Glutamatergic neuron (in vitro differentiated cells): ENCODE data around the gene TGM6. TPM values are rescaled to one million over a fixed set of nuclear protein-coding genes. Genes with fewer than 3 reads are reported as not detected.

Experiments
- DNase-seq: peaks from one replicate; pipeline ENCODE4 v3.0.0; 2022
- H3K27ac Mint-ChIP-seq: one replicate; pipeline ENCODE4 v1.8.0; 2020; ENCODE audit warnings: mild to moderate bottlenecking, mixed read lengths, inconsistent platforms; ENCODE audit not compliant: unreplicated experiment
- H3K27me3 Mint-ChIP-seq: one replicate; pipeline ENCODE4 v1.8.0; 2020; ENCODE audit warnings: mild to moderate bottlenecking, moderate library complexity, mixed read lengths, inconsistent platforms; ENCODE audit not compliant: unreplicated experiment
- H3K36me3 Mint-ChIP-seq: one replicate; pipeline ENCODE4 v1.8.0; 2020; ENCODE audit warnings: mild to moderate bottlenecking, mixed read lengths, inconsistent platforms; ENCODE audit not compliant: unreplicated experiment
- H3K4me1 Mint-ChIP-seq: one replicate; pipeline ENCODE4 v1.8.0; 2020; ENCODE audit warnings: mild to moderate bottlenecking, low read depth, mixed read lengths, inconsistent platforms; ENCODE audit not compliant: unreplicated experiment
- H3K4me3 Mint-ChIP-seq: one replicate; pipeline ENCODE4 v1.8.0; 2020; ENCODE audit warnings: mild to moderate bottlenecking, mixed read lengths, inconsistent platforms; ENCODE audit not compliant: unreplicated experiment
- H3K9me3 Mint-ChIP-seq: one replicate; pipeline ENCODE4 v1.8.0; 2020; ENCODE audit warnings: mild to moderate bottlenecking, moderate library complexity, mixed read lengths, inconsistent platforms; ENCODE audit not compliant: unreplicated experiment
- CTCF ChIP-seq: fragments of 200-600 bp; sonication (generic); IDR thresholded peaks from one replicate; pipeline ENCODE4 v1.5.0; 2021; ENCODE audit not compliant: partially characterized antibody, unreplicated experiment
- total RNA-seq: library from RNA; stranded (reverse); fragmentation: NEBNext Ultra II Directional; extraction: Animal tissue kit (Norgen Biotek cat#: 25700); gene quantifications from one replicate; pipeline ENCODE4 v1.2.1, GENCODE V29; 2021; ENCODE audit not compliant: unreplicated experiment

The TGM6 gene
- total RNA-seq, 1 donor from 2014 or later, result not detected

- Mint-ChIP-seq H3K27ac (no peak overlapping the region), H3K4me3 (no peak overlapping the region), H3K27me3 (peaks cover 2% of the 10 kb centered on the region), H3K9me3 (peaks cover 4% of the 10 kb centered on the region), H3K4me1 (no peaks in the 10 kb centered on the region), H3K36me3 (no peaks in the 10 kb centered on the region)
- TF ChIP-seq CTCF, result no peak
- no peak for DNase-seq
These were observed 13.8 kb downstream of the TGM6 start for GRCh38 chr20:2394411-2395055.

GRCh38 chr20:2395136-2395535, 14.4 kb downstream of the TGM6 start:
- no peaks in the 10 kb centered on the region for H3K4me1 Mint-ChIP-seq
- no peak overlapping the region for H3K4me3 Mint-ChIP-seq
- DNase-seq, result no peak
- no peaks in the 10 kb centered on the region for H3K36me3 Mint-ChIP-seq
- H3K9me3 Mint-ChIP-seq, result peaks cover 4% of the 10 kb centered on the region
- no peak overlapping the region for H3K27ac Mint-ChIP-seq
- no peak for TF ChIP-seq CTCF
- H3K27me3 Mint-ChIP-seq, result peaks cover 2% of the 10 kb centered on the region

- no peak for DNase-seq
- Mint-ChIP-seq H3K27ac (no peak overlapping the region), H3K4me1 (no peaks in the 10 kb centered on the region), H3K4me3 (no peak overlapping the region), H3K27me3 (peaks cover 1% of the 10 kb centered on the region), H3K9me3 (peaks cover 2% of the 10 kb centered on the region), H3K36me3 (no peaks in the 10 kb centered on the region)
- no peak for TF ChIP-seq CTCF
These were observed 15.6 kb downstream of the TGM6 start for GRCh38 chr20:2396241-2396814.

- Mint-ChIP-seq H3K4me1 (no peaks in the 10 kb centered on the region), H3K9me3 (peaks cover 2% of the 10 kb centered on the region), H3K36me3 (no peaks in the 10 kb centered on the region), H3K27me3 (no peaks in the 10 kb centered on the region), H3K27ac (no peak overlapping the region), H3K4me3 (no peak overlapping the region)
- no peak for TF ChIP-seq CTCF
- DNase-seq, result no peak
These were observed 16.4 kb downstream of the TGM6 start for GRCh38 chr20:2397091-2397490.

GRCh38 chr20:2397595-2398145, 17.0 kb downstream of the TGM6 start:
- no peak overlapping the region for H3K27ac Mint-ChIP-seq
- no peak overlapping the region for H3K4me3 Mint-ChIP-seq
- DNase-seq, result no peak
- H3K27me3 Mint-ChIP-seq, result no peaks in the 10 kb centered on the region
- H3K9me3 Mint-ChIP-seq, result peaks cover 2% of the 10 kb centered on the region
- TF ChIP-seq CTCF, result peak; percentile 17
- no peaks in the 10 kb centered on the region for H3K36me3 Mint-ChIP-seq
- H3K4me1 Mint-ChIP-seq, result no peaks in the 10 kb centered on the region
